Effector memory CD4-positive, alpha-beta T cell (primary cell): Measurements from ENCODE around the gene SCGB2A2.

Experiments
- DNase-seq, 3 donors: peaks; one replicate each; pipeline ENCODE4 v3.0.0-alpha.2; 2020
- H3K27ac ChIP-seq: 2 replicates; pipeline ENCODE4 v1.7.0; 2013; ENCODE audit warnings: mild to moderate bottlenecking, low read length, moderate library complexity; ENCODE audit not compliant: insufficient read depth, poor library complexity, severe bottlenecking
- H3K27me3 ChIP-seq: replicated peaks from 2 replicates; pipeline ENCODE4 v1.7.0; 2013; ENCODE audit warnings: mild to moderate bottlenecking, low read length; ENCODE audit not compliant: insufficient read depth, control insufficient read depth, poor library complexity, severe bottlenecking
- H3K36me3 ChIP-seq: 2 replicates; pipeline ENCODE4 v1.7.0; 2013; ENCODE audit warnings: mild to moderate bottlenecking, low read length, moderate library complexity; ENCODE audit not compliant: control insufficient read depth, insufficient read depth
- H3K4me1 ChIP-seq: 2 replicates; pipeline ENCODE4 v1.7.0; 2013; ENCODE audit warnings: low read length, mild to moderate bottlenecking; ENCODE audit not compliant: control insufficient read depth, insufficient read depth, poor library complexity, severe bottlenecking
- H3K4me3 ChIP-seq: 2 replicates; pipeline ENCODE4 v1.7.0; 2013; ENCODE audit warnings: low read length, low read depth, mild to moderate bottlenecking; ENCODE audit not compliant: insufficient read depth, poor library complexity, severe bottlenecking
- H3K9me3 ChIP-seq: 2 replicates; pipeline ENCODE4 v1.7.0; 2013; ENCODE audit warnings: mild to moderate bottlenecking, low read length, moderate library complexity; ENCODE audit not compliant: control insufficient read depth

Gene SCGB2A2

DNA sequence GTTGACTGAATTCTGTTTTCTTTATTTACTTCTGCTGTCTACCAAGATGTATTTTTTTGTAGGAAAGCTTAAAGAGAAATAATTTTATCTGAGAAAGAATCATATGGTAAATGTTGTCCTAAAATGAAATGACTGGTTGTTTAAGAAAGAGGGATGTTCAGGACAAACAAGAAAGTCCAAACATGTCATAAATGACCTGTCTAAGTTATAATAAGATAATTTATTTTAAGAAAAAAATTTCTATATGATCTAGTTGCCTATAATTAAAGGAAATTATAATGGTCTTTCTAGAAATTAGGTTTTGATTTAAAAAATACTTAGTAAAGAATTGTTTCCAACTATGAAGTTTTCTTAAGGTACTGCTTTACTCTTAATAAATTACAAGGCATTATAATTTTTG is 10.5 kb downstream of the SCGB2A2 start:
- Histone ChIP-seq H3K36me3 (no peaks in the 10 kb centered on the region), H3K27me3 (no peaks in the 10 kb centered on the region), H3K4me1 (no peaks in the 10 kb centered on the region), H3K9me3 (no peaks in the 10 kb centered on the region), H3K27ac (no peak overlapping the region), H3K4me3 (no peak overlapping the region)
- DNase-seq = no peak

GRCh38 chr11:62295504-62295903 is 25.5 kb downstream of the SCGB2A2 start:
- DNase-seq = no peak
- Histone ChIP-seq H3K9me3 (no peaks in the 10 kb centered on the region), H3K36me3 (no peaks in the 10 kb centered on the region)

DNA sequence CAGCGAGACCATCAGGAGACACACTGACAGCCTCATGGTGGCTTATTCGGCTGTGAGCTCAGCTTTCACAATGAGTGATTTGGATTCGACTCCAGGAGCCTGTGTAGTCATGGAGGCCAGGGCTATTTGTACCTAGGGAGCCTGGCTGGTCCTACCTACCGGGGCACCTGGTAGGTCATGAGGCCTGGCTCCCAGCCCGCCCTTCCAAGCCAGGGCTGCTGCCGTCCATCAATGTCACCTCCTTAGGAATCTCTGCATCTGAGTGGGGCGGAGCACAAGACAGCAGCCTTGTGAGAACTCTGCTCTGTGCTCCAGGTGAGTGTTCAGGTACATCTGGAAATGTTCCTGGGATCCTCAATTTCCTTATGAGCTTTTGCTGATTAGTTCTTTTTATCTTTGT is 29.0 kb downstream of the SCGB2A2 start, which contains the start of gene SCGB1D4:
SCGB1D4 (minus strand) TSS at position 101 of the 400 bp plus-strand sequence; CDS start at position 36, 65 bp downstream.
- DNase-seq = no peak
- H3K36me3 ChIP-seq = no peaks in the 10 kb centered on the region
- H3K4me3 ChIP-seq = no peak within 1 kb of the TSS
- no peaks in the 10 kb centered on the region for H3K9me3 ChIP-seq
- no peak within 1 kb of the TSS for H3K27ac ChIP-seq
- H3K27me3 ChIP-seq = peaks cover 2% of the 10 kb centered on the region
- H3K4me1 ChIP-seq = no peaks in the 10 kb centered on the region

More at GRCh38 chr11:62295504-62295903, 25.5 kb downstream of the SCGB2A2 start:
- Histone ChIP-seq H3K27ac (no peak overlapping the region), H3K4me3 (no peak overlapping the region), H3K27me3 (peaks cover 2% of the 10 kb centered on the region), H3K4me1 (no peaks in the 10 kb centered on the region)

- no peaks in the 10 kb centered on the region for H3K36me3 ChIP-seq
- no peak overlapping the region for H3K4me3 ChIP-seq
- H3K4me1 ChIP-seq = peaks cover 3% of the 10 kb centered on the region
- H3K9me3 ChIP-seq = no peaks in the 10 kb centered on the region
- H3K27ac ChIP-seq = no peak overlapping the region
- DNase-seq = no peak
- H3K27me3 ChIP-seq = peaks cover 1% of the 10 kb centered on the region
Measured at GRCh38 chr11:62306227-62306626, 36.3 kb downstream of the SCGB2A2 start.

DNA sequence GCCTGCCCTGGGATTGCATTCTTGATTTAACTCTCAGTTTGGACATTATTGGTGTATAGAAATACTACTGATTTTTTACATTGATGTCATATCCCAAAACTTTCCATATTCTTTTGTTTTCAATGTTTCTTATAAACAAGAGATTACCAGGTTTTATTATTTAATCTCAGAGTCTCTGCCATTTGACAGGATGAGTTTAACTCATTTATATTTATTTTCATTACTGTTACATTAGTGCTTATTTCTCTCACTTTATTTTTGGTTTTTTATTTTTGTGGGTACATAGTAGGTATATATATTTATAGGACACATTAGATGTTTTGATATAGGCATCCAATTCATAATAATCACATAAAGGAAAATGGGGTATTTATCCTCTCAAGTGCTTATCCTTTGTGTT is 38.0 kb downstream of the SCGB2A2 start:
- DNase-seq = no peak
- Histone ChIP-seq H3K4me1 (peaks cover 7% of the 10 kb centered on the region), H3K9me3 (no peaks in the 10 kb centered on the region), H3K36me3 (no peaks in the 10 kb centered on the region), H3K27me3 (peaks cover 7% of the 10 kb centered on the region), H3K27ac (no peak overlapping the region), H3K4me3 (no peak overlapping the region)

- DNase-seq = no peak
- Histone ChIP-seq H3K36me3 (no peaks in the 10 kb centered on the region), H3K27me3 (peaks cover 7% of the 10 kb centered on the region), H3K4me1 (peaks cover 7% of the 10 kb centered on the region), H3K4me3 (no peak overlapping the region), H3K27ac (no peak overlapping the region), H3K9me3 (no peaks in the 10 kb centered on the region)
Measured at GRCh38 chr11:62309991-62310390, 40.0 kb downstream of the SCGB2A2 start.

- Histone ChIP-seq H3K9me3 (no peaks in the 10 kb centered on the region), H3K27ac (no peak overlapping the region), H3K27me3 (peaks cover 7% of the 10 kb centered on the region), H3K4me3 (no peak overlapping the region), H3K4me1 (peaks cover 7% of the 10 kb centered on the region), H3K36me3 (no peaks in the 10 kb centered on the region)
- DNase-seq = no peak
Measured at GRCh38 chr11:62315431-62315830, 45.5 kb downstream of the SCGB2A2 start.

- H3K27me3 ChIP-seq = no peaks in the 10 kb centered on the region
- no peaks in the 10 kb centered on the region for H3K9me3 ChIP-seq
- H3K27ac ChIP-seq = no peak overlapping the region
- no peaks in the 10 kb centered on the region for H3K36me3 ChIP-seq
- no peaks in the 10 kb centered on the region for H3K4me1 ChIP-seq
- H3K4me3 ChIP-seq = no peak overlapping the region
- DNase-seq = no peak
Measured at GRCh38 chr11:62322524-62322923, 52.6 kb downstream of the SCGB2A2 start.
